ENCODE results near the gene PDE4D. TPM values are rescaled to one million over a fixed set of nuclear protein-coding genes. Genes with fewer than 3 reads are reported as not detected.
"Not testable (repeated sequence)": the region's sequence is repeated elsewhere in the genome, so short reads cannot be mapped to it uniquely, and the experiment has no call there.

Gene PDE4D
- total RNA-seq, 1 experiment from 2014 or later: 2.4 TPM

DNA sequence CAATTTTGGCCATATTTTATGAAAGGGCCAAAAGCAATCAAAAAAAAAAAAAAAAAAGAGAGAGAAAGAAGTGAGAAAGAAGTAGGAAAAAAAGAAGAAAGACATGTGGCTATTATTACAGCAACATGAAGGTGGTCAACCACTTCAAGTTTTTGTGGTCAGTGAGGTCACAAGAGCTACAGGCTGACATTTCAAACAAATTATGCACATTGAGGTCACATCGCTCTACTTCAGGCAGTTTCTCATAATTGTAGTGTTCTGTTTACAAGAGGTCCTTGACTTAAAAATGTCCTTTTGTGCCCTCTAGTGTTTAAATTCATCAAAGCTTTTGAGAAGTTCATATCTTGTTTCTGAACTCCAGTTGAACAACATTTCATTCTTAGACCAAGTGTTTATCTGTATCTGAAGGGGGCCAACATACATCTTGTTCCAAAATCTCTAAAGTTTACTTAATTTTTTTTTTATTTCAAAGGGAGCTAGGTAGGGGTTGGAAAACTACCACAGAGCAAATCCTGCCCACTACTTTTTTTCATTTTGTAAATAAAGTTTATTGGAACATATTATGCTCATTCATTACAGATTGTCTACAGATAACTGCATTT, 513.1 kb downstream of the PDE4D start:
- POLR2A ChIA-PET: interaction anchor here (0.6 kb wide), 1 partner anchor 184 kb away, joined by 3 read pairs; no protein-coding TSS in a partner anchor
- Histone ChIP-seq H3K36me3 (ENCODE audit: control insufficient read depth, insufficient read depth, low read length) (no peaks in the 10 kb centered on the region), H3K4me1 (ENCODE audit: control insufficient read depth, insufficient read depth, low read length) (no peaks in the 10 kb centered on the region), H3K4me3 (ENCODE audit: low read depth in 2 of 2, low read length in 2 of 2) (no peak overlapping the region), H3K9me3 (ENCODE audit: control insufficient read depth, insufficient read depth, low read depth, low read length) (no peaks in the 10 kb centered on the region), H3K27me3 (ENCODE audit: control insufficient read depth, insufficient read depth, low read length) (no peaks in the 10 kb centered on the region; the same call in 1 of the 2 replicates), H3K27ac (ENCODE audit: low read length) (no peak overlapping the region)
- in situ Hi-C loops (cut with HindIII; ENCODE audit: low pct_unique_long_range_greater_than_20kb, low sequenced_read_pairs) (no loop called here), intact Hi-C loops (cut with micrococcal nuclease; ENCODE audit: unreplicated experiment) (loop anchor here (1.0 to 2.0 kb wide), 2 partner anchors 162 to 192 kb away; no protein-coding TSS in a partner anchor)
- DNase-seq (ENCODE audit: low read depth, low spot score): peak; percentile 48
- BruUV-seq (replicated peaks): no TSS peak
- peak; percentile 84 for ATAC-seq
- CTCF ChIA-PET: interaction anchor here (0.6 to 2.3 kb wide), 6 partner anchors 98 to 1015 kb away, joined by 3 to 13 read pairs (median 7); no protein-coding TSS in a partner anchor
- TF ChIP-seq, protein P1, sequence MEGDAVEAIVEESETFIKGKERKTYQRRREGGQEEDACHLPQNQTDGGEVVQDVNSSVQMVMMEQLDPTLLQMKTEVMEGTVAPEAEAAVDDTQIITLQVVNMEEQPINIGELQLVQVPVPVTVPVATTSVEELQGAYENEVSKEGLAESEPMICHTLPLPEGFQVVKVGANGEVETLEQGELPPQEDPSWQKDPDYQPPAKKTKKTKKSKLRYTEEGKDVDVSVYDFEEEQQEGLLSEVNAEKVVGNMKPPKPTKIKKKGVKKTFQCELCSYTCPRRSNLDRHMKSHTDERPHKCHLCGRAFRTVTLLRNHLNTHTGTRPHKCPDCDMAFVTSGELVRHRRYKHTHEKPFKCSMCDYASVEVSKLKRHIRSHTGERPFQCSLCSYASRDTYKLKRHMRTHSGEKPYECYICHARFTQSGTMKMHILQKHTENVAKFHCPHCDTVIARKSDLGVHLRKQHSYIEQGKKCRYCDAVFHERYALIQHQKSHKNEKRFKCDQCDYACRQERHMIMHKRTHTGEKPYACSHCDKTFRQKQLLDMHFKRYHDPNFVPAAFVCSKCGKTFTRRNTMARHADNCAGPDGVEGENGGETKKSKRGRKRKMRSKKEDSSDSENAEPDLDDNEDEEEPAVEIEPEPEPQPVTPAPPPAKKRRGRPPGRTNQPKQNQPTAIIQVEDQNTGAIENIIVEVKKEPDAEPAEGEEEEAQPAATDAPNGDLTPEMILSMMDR (IDR thresholded peaks at IDR 0.05): peak; percentile 48; the same call in 1 of the 2 replicates
- TF ChIP-seq, protein P2, sequence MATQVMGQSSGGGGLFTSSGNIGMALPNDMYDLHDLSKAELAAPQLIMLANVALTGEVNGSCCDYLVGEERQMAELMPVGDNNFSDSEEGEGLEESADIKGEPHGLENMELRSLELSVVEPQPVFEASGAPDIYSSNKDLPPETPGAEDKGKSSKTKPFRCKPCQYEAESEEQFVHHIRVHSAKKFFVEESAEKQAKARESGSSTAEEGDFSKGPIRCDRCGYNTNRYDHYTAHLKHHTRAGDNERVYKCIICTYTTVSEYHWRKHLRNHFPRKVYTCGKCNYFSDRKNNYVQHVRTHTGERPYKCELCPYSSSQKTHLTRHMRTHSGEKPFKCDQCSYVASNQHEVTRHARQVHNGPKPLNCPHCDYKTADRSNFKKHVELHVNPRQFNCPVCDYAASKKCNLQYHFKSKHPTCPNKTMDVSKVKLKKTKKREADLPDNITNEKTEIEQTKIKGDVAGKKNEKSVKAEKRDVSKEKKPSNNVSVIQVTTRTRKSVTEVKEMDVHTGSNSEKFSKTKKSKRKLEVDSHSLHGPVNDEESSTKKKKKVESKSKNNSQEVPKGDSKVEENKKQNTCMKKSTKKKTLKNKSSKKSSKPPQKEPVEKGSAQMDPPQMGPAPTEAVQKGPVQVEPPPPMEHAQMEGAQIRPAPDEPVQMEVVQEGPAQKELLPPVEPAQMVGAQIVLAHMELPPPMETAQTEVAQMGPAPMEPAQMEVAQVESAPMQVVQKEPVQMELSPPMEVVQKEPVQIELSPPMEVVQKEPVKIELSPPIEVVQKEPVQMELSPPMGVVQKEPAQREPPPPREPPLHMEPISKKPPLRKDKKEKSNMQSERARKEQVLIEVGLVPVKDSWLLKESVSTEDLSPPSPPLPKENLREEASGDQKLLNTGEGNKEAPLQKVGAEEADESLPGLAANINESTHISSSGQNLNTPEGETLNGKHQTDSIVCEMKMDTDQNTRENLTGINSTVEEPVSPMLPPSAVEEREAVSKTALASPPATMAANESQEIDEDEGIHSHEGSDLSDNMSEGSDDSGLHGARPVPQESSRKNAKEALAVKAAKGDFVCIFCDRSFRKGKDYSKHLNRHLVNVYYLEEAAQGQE (IDR thresholded peaks at IDR 0.05; ENCODE audit: insufficient read depth in 1 of 2, low read depth in 2 of 2, low read length in 1 of 2): no peak
- no peak for TF ChIP-seq POLR2AphosphoS5 (IDR thresholded peaks at IDR 0.05; ENCODE audit: low read depth, low read length)

DNA sequence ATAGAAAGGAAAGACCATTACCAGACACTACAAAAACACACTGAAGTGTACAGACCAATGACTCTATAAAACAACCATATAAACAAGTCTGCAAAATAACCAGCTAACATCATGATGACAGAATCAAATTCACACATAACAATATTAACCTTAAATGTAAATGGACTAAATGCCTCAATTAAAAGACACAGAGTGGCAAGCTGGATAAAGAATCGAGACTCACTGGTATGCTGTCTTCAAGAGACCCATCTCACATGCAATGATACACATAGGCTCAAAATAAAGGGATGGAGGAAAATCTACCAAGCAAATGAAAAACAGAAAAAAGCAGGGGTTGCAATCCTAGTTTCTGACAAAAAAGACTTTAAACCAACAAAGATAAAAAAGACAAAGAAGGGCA, 519.5 kb downstream of the PDE4D start:
- H3K27ac ChIP-seq (ENCODE audit: low read length); H3K4me3 ChIP-seq (ENCODE audit: low read depth in 2 of 2, low read length in 2 of 2); BruUV-seq (replicated peaks); ATAC-seq; POLR2A ChIA-PET; H3K36me3 ChIP-seq (ENCODE audit: control insufficient read depth, insufficient read depth, low read length); in situ Hi-C loops (cut with HindIII; ENCODE audit: low pct_unique_long_range_greater_than_20kb, low sequenced_read_pairs); intact Hi-C loops (cut with micrococcal nuclease; ENCODE audit: unreplicated experiment); H3K9me3 ChIP-seq (ENCODE audit: control insufficient read depth, insufficient read depth, low read depth, low read length); CTCF ChIA-PET; DNase-seq (ENCODE audit: low read depth, low spot score); H3K27me3 ChIP-seq (ENCODE audit: control insufficient read depth, insufficient read depth, low read length); H3K4me1 ChIP-seq (ENCODE audit: control insufficient read depth, insufficient read depth, low read length): not testable (repeated sequence)

DNA sequence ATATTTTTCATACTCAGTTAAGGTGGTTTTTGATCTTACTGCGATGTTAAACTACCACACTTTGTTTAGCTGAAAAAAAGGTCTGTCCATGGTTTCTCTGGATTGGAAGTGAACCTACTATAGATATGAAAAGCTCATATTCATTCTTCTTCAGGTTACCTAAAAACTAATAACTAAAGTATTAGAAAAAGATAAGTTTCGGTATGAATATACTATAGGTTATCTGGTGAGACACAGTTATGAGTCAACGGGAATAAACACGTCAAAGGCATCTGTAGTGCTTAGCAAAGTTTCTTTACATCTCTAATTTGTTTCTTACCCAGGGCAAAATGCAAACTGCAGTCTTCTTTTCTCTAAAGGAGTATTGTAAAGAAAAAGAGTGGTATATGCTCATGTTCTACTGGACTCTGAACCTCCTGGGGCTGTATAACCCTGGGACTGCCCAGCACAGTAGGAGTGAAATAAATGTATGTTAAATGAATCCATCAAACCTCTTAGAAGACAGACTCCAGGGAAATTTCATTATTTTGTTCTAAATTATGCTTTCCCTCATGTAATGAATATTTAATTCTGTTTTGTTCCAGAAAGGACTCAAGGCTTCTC, 521.9 kb downstream of the PDE4D start:
- H3K27ac ChIP-seq (ENCODE audit: low read length): no peak overlapping the region
- H3K27me3 ChIP-seq (ENCODE audit: control insufficient read depth, insufficient read depth, low read length): no peaks in the 10 kb centered on the region
- CTCF ChIA-PET: no interaction called here
- no peaks in the 10 kb centered on the region for H3K4me1 ChIP-seq (ENCODE audit: control insufficient read depth, insufficient read depth, low read length)
- in situ Hi-C loops (cut with HindIII; ENCODE audit: low pct_unique_long_range_greater_than_20kb, low sequenced_read_pairs): no loop called here
- TF ChIP-seq POLR2AphosphoS5 (IDR thresholded peaks at IDR 0.05; ENCODE audit: low read depth, low read length): no peak
- TF ChIP-seq TCF7L2 (IDR thresholded peaks at IDR 0.05; ENCODE audit: low read depth, low read length): no peak
- TF ChIP-seq, protein P2 (IDR thresholded peaks at IDR 0.05; ENCODE audit: insufficient read depth in 1 of 2, low read depth in 2 of 2, low read length in 1 of 2): no peak
- TF ChIP-seq SIN3A (IDR thresholded peaks at IDR 0.05; ENCODE audit: borderline replicate concordance, insufficient read depth, low read depth, low read length): no peak
- TF ChIP-seq, protein P1 (IDR thresholded peaks at IDR 0.05): no peak
- intact Hi-C loops (cut with micrococcal nuclease; ENCODE audit: unreplicated experiment): no loop called here
- no TSS peak for BruUV-seq (replicated peaks)
- no peak overlapping the region for H3K4me3 ChIP-seq (ENCODE audit: low read depth in 2 of 2, low read length in 2 of 2)
- ATAC-seq: no peak
- H3K36me3 ChIP-seq (ENCODE audit: control insufficient read depth, insufficient read depth, low read length): no peaks in the 10 kb centered on the region
- H3K9me3 ChIP-seq (ENCODE audit: control insufficient read depth, insufficient read depth, low read depth, low read length): no peaks in the 10 kb centered on the region
- POLR2A ChIA-PET: no interaction called here
- no peak for DNase-seq (ENCODE audit: low read depth, low spot score)
